H9 (cell line): ENCODE data around the gene RALY. TPM values are rescaled to one million over a fixed set of nuclear protein-coding genes. Genes with fewer than 3 reads are reported as not detected.

Source experiments
- DNase-seq: peaks from one replicate; pipeline ENCODE4 v3.0.0-alpha.2; 2017
- H2AFZ ChIP-seq: one replicate; pipeline ENCODE4 v1.6.1; 2013; ENCODE audit warnings: mild to moderate bottlenecking, low read length, control low read depth, moderate library complexity
- H2AK5ac ChIP-seq: 2 replicates; pipeline ENCODE4 v1.6.1; 2013; ENCODE audit warnings: low read length, control low read depth, mixed read lengths; ENCODE audit not compliant: insufficient read length
- H2BK120ac ChIP-seq: one replicate; pipeline ENCODE4 v1.6.1; 2013; ENCODE audit warnings: low read depth, mild to moderate bottlenecking, low read length, control low read depth, inconsistent platforms; ENCODE audit not compliant: poor library complexity, severe bottlenecking
- H2BK12ac ChIP-seq: 2 replicates; pipeline ENCODE4 v1.6.1; 2013; ENCODE audit warnings: low read length, control low read depth, mixed read lengths, low read depth; ENCODE audit not compliant: insufficient read length
- H2BK15ac ChIP-seq: 2 replicates; pipeline ENCODE4 v1.6.1; 2013; ENCODE audit warnings: low read depth, low read length, control low read depth
- H2BK20ac ChIP-seq: one replicate; pipeline ENCODE4 v1.6.1; 2013; ENCODE audit warnings: low read depth, mild to moderate bottlenecking, low read length, control low read depth, inconsistent platforms; ENCODE audit not compliant: poor library complexity, severe bottlenecking
- H2BK5ac ChIP-seq: 2 replicates; pipeline ENCODE4 v1.6.1; 2013; ENCODE audit warnings: low read length, control low read depth, mixed read lengths; ENCODE audit not compliant: insufficient read length
- H3K14ac ChIP-seq: 2 replicates; pipeline ENCODE4 v1.6.1; 2013; ENCODE audit warnings: low read length, control low read depth; ENCODE audit not compliant: insufficient read depth
- H3K18ac ChIP-seq: 2 replicates; pipeline ENCODE4 v1.6.1; 2013; ENCODE audit warnings: low read depth, mild to moderate bottlenecking, mixed read lengths, low read length, control low read depth; ENCODE audit not compliant: insufficient read length
- H3K23ac ChIP-seq: 2 replicates; pipeline ENCODE4 v1.6.1; 2013; ENCODE audit warnings: low read length, control low read depth, mixed read lengths, low read depth; ENCODE audit not compliant: insufficient read length
- H3K23me2 ChIP-seq: 2 replicates; pipeline ENCODE4 v1.6.1; 2013; ENCODE audit warnings: low read depth, mild to moderate bottlenecking, mixed read lengths, low read length, control low read depth; ENCODE audit not compliant: insufficient read length, poor library complexity, severe bottlenecking
- H3K27ac ChIP-seq: 2 replicates; pipeline ENCODE4 v1.5.1; 2013; ENCODE audit warnings: low read length, control low read depth, mixed read lengths, low read depth; ENCODE audit not compliant: insufficient read length
- H3K27me3 ChIP-seq: 2 replicates; pipeline ENCODE4 v1.6.1; 2013; ENCODE audit warnings: low read length, control low read depth, inconsistent platforms; ENCODE audit not compliant: insufficient read depth
- H3K4ac ChIP-seq: 2 replicates; pipeline ENCODE4 v1.6.1; 2013; ENCODE audit warnings: low read depth, mild to moderate bottlenecking, control low read depth, inconsistent platforms, low read length, moderate library complexity
- H3K4me1 ChIP-seq: 2 replicates; pipeline ENCODE4 v1.6.1; 2013; ENCODE audit warnings: low read length, control low read depth, inconsistent platforms; ENCODE audit not compliant: insufficient read depth
- H3K4me2 ChIP-seq: 2 replicates; pipeline ENCODE4 v1.6.1; 2013; ENCODE audit warnings: low read length, control low read depth, mixed read lengths; ENCODE audit not compliant: insufficient read length, insufficient read depth
- H3K56ac ChIP-seq: 2 replicates; pipeline ENCODE4 v1.6.1; 2013; ENCODE audit warnings: low read depth, mild to moderate bottlenecking, mixed read lengths, low read length, control low read depth; ENCODE audit not compliant: insufficient read length
- H3K79me1 ChIP-seq: 2 replicates; pipeline ENCODE4 v1.6.1; 2013; ENCODE audit warnings: low read depth, mild to moderate bottlenecking, moderate library complexity, low read length, control low read depth, inconsistent platforms; ENCODE audit not compliant: insufficient read depth, poor library complexity, severe bottlenecking
- H3K79me2 ChIP-seq: 2 replicates; pipeline ENCODE4 v1.6.1; 2013; ENCODE audit warnings: low read length, control low read depth, inconsistent platforms; ENCODE audit not compliant: insufficient read depth
- H3K9ac ChIP-seq: 2 replicates; pipeline ENCODE4 v1.6.1; 2013; ENCODE audit warnings: low read length, control low read depth, mixed read lengths; ENCODE audit not compliant: insufficient read length; ENCODE audit errors: extremely low read depth
- H3K9me3 ChIP-seq: one replicate; pipeline ENCODE4 v1.6.1; 2013; ENCODE audit warnings: low read depth, low read length, inconsistent platforms; ENCODE audit not compliant: control insufficient read depth
- H3T11ph ChIP-seq: one replicate; pipeline ENCODE4 v1.6.1; 2013; ENCODE audit warnings: mild to moderate bottlenecking, low read length, control low read depth, inconsistent platforms
- H4K20me1 ChIP-seq: one replicate; pipeline ENCODE4 v1.6.1; 2013; ENCODE audit not compliant: control insufficient read depth, insufficient read length, insufficient read depth
- H4K5ac ChIP-seq: 2 replicates; pipeline ENCODE4 v1.6.1; 2013; ENCODE audit warnings: low read depth, mild to moderate bottlenecking, mixed read lengths, low read length, control low read depth; ENCODE audit not compliant: insufficient read length
- H4K8ac ChIP-seq: replicated peaks from 2 replicates; pipeline ENCODE4 v1.6.1; 2013; ENCODE audit warnings: low read length, control low read depth, mixed read lengths, low read depth; ENCODE audit not compliant: insufficient read length
- H4K91ac ChIP-seq: 2 replicates; pipeline ENCODE4 v1.6.1; 2013; ENCODE audit warnings: low read depth, mild to moderate bottlenecking, moderate library complexity, mixed read lengths, low read length, control low read depth; ENCODE audit not compliant: insufficient read length
- H3K27ac Mint-ChIP-seq, 3 experiments: 2 replicates in 2 of 3; 3 replicates in 1 of 3; pipeline ENCODE4 v1.8.0; 2020 to 2021; ENCODE audit warnings: mixed read lengths in 3 of 3, mild to moderate bottlenecking in 1 of 3, moderate library complexity in 1 of 3
- H3K27me3 Mint-ChIP-seq: 2 replicates; pipeline ENCODE4 v1.8.0; 2021; ENCODE audit warnings: low read depth, mild to moderate bottlenecking, moderate library complexity, mixed read lengths
- H3K36me3 Mint-ChIP-seq, 3 experiments: 2 replicates in 2 of 3; 3 replicates in 1 of 3; pipeline ENCODE4 v1.8.0; 2020 to 2021; ENCODE audit warnings: low read depth in 3 of 3, mixed read lengths in 3 of 3; ENCODE audit not compliant: insufficient read depth in 1 of 3
- H3K4me1 Mint-ChIP-seq, 2 experiments: 2 replicates each; pipeline ENCODE4 v1.8.0; 2020; ENCODE audit warnings: mixed read lengths in 2 of 2
- H3K4me3 Mint-ChIP-seq, 2 experiments: 2 replicates in 1 of 2; 3 replicates in 1 of 2; pipeline ENCODE4 v1.8.0; 2020 to 2021; ENCODE audit warnings: mild to moderate bottlenecking in 2 of 2, mixed read lengths in 2 of 2, moderate library complexity in 1 of 2
- H3K9me3 Mint-ChIP-seq, 2 experiments: 2 replicates in 1 of 2; 3 replicates in 1 of 2; pipeline ENCODE4 v1.8.0; 2020; ENCODE audit warnings: mild to moderate bottlenecking in 2 of 2, mixed read lengths in 2 of 2, moderate library complexity in 1 of 2
- CTCF ChIP-seq: fragments of 200-600 bp; sonication (generic); conservative IDR thresholded peaks from 3 replicates; pipeline ENCODE4 v1.8.0; 2021; ENCODE audit warnings: antibody characterized with exemption, mild to moderate bottlenecking
- WGBS: extraction: QIAGEN DNeasy Blood & Tissue Kit; methylation state at CpG from one replicate; pipeline ENCODE4 v1.1.7; 2013; ENCODE audit warnings: missing lambda C conversion rate, low lambda C conversion rate, mixed read lengths; ENCODE audit not compliant: insufficient read length; ENCODE audit errors: extremely low coverage; 5-methylcytosine and 5-hydroxymethylcytosine counted together
- total RNA-seq: library from RNA; stranded (reverse); gene quantifications from 2 replicates; pipeline ENCODE4 v1.2.1, GENCODE V29; 2021

The RALY gene
- total RNA-seq, 1 experiment from 2014 or later, result 199 TPM

DNA sequence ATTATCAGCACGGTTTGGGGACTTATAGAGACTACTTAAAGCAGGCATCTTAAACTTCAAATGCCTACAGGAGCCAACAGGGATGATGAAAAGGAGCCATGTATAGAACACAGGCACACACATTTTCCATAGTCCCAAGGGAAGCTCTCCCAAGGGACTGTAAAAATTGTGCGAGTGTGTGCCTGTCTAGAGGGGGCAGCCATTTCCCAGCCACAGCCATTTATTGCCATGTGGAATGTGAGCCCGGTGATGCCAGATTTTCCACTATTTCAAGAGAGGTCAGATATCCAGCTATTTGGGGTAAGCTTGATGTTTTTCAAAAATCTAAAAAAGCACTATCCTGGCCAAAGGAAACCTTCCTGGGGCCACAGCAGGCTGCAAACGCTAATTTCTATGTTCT lies 24.1 kb upstream of the RALY start:
- TF ChIP-seq CTCF, result no peak
- Histone ChIP-seq H3K4me1 (no peaks in the 10 kb centered on the region), H3K23me2 (no peaks in the 10 kb centered on the region), H3K9me3 (no peaks in the 10 kb centered on the region), H2BK15ac (no peak overlapping the region), H3K56ac (no peak overlapping the region), H4K8ac (no peak overlapping the region), H4K91ac (no peak overlapping the region), H3K18ac (no peak overlapping the region), H2BK5ac (no peak overlapping the region), H2AFZ (no peak overlapping the region), H3K79me2 (no peaks in the 10 kb centered on the region), H3K27me3 (no peaks in the 10 kb centered on the region), H2BK20ac (no peak overlapping the region), H3K23ac (no peak overlapping the region), H2BK12ac (no peak overlapping the region), H3T11ph (no peak overlapping the region), H3K9ac (no peak overlapping the region), H2AK5ac (no peak overlapping the region), H3K4me2 (no peak overlapping the region), H4K20me1 (no peaks in the 10 kb centered on the region), H3K14ac (no peak overlapping the region), H3K79me1 (no peaks in the 10 kb centered on the region), H3K4ac (no peak overlapping the region), H3K27ac (no peak overlapping the region), H2BK120ac (no peak overlapping the region), H4K5ac (no peak overlapping the region)
- Mint-ChIP-seq H3K27ac (no peak overlapping the region), H3K4me3 (no peak overlapping the region), H3K9me3 (0 out of 5 replicates have a peak, but pooled peaks cover 0 to 2% of the 10 kb centered on the region in 2 experiments), H3K4me1 (peaks cover 8 to 10% of the 10 kb centered on the region in 2 experiments), H3K27me3 (peaks cover 4% of the 10 kb centered on the region; the same call in 1 of the 2 replicates), H3K36me3 (no peaks in the 10 kb centered on the region)
- DNase-seq, result no peak
- no CpG with 5 or more reads among the region's 4 CpGs for WGBS
